ENCODE results near the gene SYP.

Gene SYP

GRCh38 chrX:49139713-49140112 is 60.3 kb downstream of the SYP start:
- Histone ChIP-seq H3K27ac (ENCODE audit: low read length) (no peak overlapping the region), H3K36me3 (ENCODE audit: control insufficient read depth, insufficient read depth, low read length) (no peaks in the 10 kb centered on the region), H3K4me1 (ENCODE audit: control insufficient read depth, insufficient read depth, low read length) (no peaks in the 10 kb centered on the region), H3K4me3 (ENCODE audit: low read length) (no peak overlapping the region), H3K9me3 (ENCODE audit: control insufficient read depth, insufficient read depth, low read length) (no peaks in the 10 kb centered on the region), H3K27me3 (ENCODE audit: control insufficient read depth, insufficient read depth, low read length) (no peaks in the 10 kb centered on the region)
- WGBS (ENCODE audit: insufficient coverage, insufficient read length), result no CpG with 5 or more reads among the region's 4 CpGs
- no peak for DNase-seq (ENCODE audit: low read depth, low spot score)
